Adipocyte (in vitro differentiated cells): ENCODE results near the gene NEURL2.
"Not testable (repeated sequence)": the region's sequence is repeated elsewhere in the genome, so short reads cannot be mapped to it uniquely, and the experiment has no call there.

ENCODE experiments used
- DNase-seq: peaks from one replicate; pipeline ENCODE4 v3.0.0-alpha.2; 2015; ENCODE audit warnings: low read depth
- H3K27me3 ChIP-seq: replicated peaks from 2 replicates; pipeline ENCODE4 v1.7.0; 2013; ENCODE audit warnings: mild to moderate bottlenecking, low read length, moderate library complexity; ENCODE audit not compliant: control insufficient read depth, insufficient read depth
- H3K36me3 ChIP-seq: 2 replicates; pipeline ENCODE4 v1.7.0; 2013; ENCODE audit warnings: low read length, mild to moderate bottlenecking, moderate library complexity; ENCODE audit not compliant: control insufficient read depth, insufficient read depth, severe bottlenecking
- H3K4me1 ChIP-seq: 2 replicates; pipeline ENCODE4 v1.7.0; 2013; ENCODE audit warnings: mild to moderate bottlenecking, low read length, moderate library complexity; ENCODE audit not compliant: control insufficient read depth, insufficient read depth
- H3K4me3 ChIP-seq: 2 replicates; pipeline ENCODE4 v1.7.0; 2013; ENCODE audit warnings: mild to moderate bottlenecking, low read length, moderate library complexity
- H3K9ac ChIP-seq: 2 replicates; pipeline ENCODE4 v1.7.0; 2013; ENCODE audit warnings: mild to moderate bottlenecking, low read length, moderate library complexity
- H3K9me3 ChIP-seq: 2 replicates; pipeline ENCODE4 v1.7.0; 2013; ENCODE audit warnings: mild to moderate bottlenecking, low read length, moderate library complexity; ENCODE audit not compliant: control insufficient read depth

The NEURL2 gene

GRCh38 chr20:45905505-45906079 is 14.6 kb upstream of the NEURL2 start:
- Histone ChIP-seq H3K9ac (peak overlapping the region; percentile 21), H3K9me3 (no peaks in the 10 kb centered on the region), H3K4me1 (peaks cover 21% of the 10 kb centered on the region), H3K4me3 (no peak overlapping the region), H3K27me3 (no peaks in the 10 kb centered on the region), H3K36me3 (peaks cover 79% of the 10 kb centered on the region)
- DNase-seq = peak; percentile 52

GRCh38 chr20:45904583-45905504 is 13.8 kb upstream of the NEURL2 start:
- Histone ChIP-seq H3K36me3 (peaks cover 84% of the 10 kb centered on the region), H3K9me3 (no peaks in the 10 kb centered on the region)
- no peak for DNase-seq

GRCh38 chr20:45902199-45902701 is 11.2 kb upstream of the NEURL2 start:
- H3K9me3 ChIP-seq = no peaks in the 10 kb centered on the region
- H3K36me3 ChIP-seq = peaks cover 92% of the 10 kb centered on the region
- no peak overlapping the region for H3K4me3 ChIP-seq
- no peak for DNase-seq
- H3K27me3 ChIP-seq = no peaks in the 10 kb centered on the region
- H3K9ac ChIP-seq = no peak overlapping the region
- peaks cover 9% of the 10 kb centered on the region for H3K4me1 ChIP-seq

More at GRCh38 chr20:45904583-45905504, 13.8 kb upstream of the NEURL2 start:
- Histone ChIP-seq H3K9ac (no peak overlapping the region), H3K4me1 (peaks cover 18% of the 10 kb centered on the region), H3K27me3 (no peaks in the 10 kb centered on the region), H3K4me3 (no peak overlapping the region)

- H3K9me3 ChIP-seq, H3K4me3 ChIP-seq, H3K27me3 ChIP-seq, DNase-seq, H3K9ac ChIP-seq, H3K4me1 ChIP-seq: not testable (repeated sequence)
- peaks cover 96% of the 10 kb centered on the region for H3K36me3 ChIP-seq
These were observed 10.3 kb upstream of the NEURL2 start for GRCh38 chr20:45901332-45901731.

- H3K36me3 ChIP-seq = peaks cover 79% of the 10 kb centered on the region
- H3K4me3 ChIP-seq = no peak overlapping the region
- no peak overlapping the region for H3K9ac ChIP-seq
- no peaks in the 10 kb centered on the region for H3K27me3 ChIP-seq
- no peaks in the 10 kb centered on the region for H3K4me1 ChIP-seq
- H3K9me3 ChIP-seq = no peaks in the 10 kb centered on the region
- no peak for DNase-seq
These were observed 8.2 kb upstream of the NEURL2 start for GRCh38 chr20:45899046-45899835.

GRCh38 chr20:45898285-45898684 is 7.3 kb upstream of the NEURL2 start:
- H3K36me3 ChIP-seq = peaks cover 76% of the 10 kb centered on the region

GRCh38 chr20:45897692-45898091 is 6.7 kb upstream of the NEURL2 start:
- Histone ChIP-seq H3K4me3 (no peak overlapping the region), H3K36me3 (peaks cover 72% of the 10 kb centered on the region)

More at GRCh38 chr20:45898285-45898684, 7.3 kb upstream of the NEURL2 start:
- Histone ChIP-seq H3K9ac (no peak overlapping the region), H3K27me3 (no peaks in the 10 kb centered on the region), H3K4me1 (no peaks in the 10 kb centered on the region), H3K9me3 (no peaks in the 10 kb centered on the region), H3K4me3 (no peak overlapping the region)
- DNase-seq = no peak

GRCh38 chr20:45897289-45897688 is 6.3 kb upstream of the NEURL2 start:
- Histone ChIP-seq H3K9me3 (no peaks in the 10 kb centered on the region), H3K36me3 (peaks cover 71% of the 10 kb centered on the region), H3K9ac (no peak overlapping the region), H3K4me1 (peaks cover 4% of the 10 kb centered on the region), H3K4me3 (no peak overlapping the region), H3K27me3 (no peaks in the 10 kb centered on the region)
- no peak for DNase-seq

More at GRCh38 chr20:45897692-45898091, 6.7 kb upstream of the NEURL2 start:
- no peaks in the 10 kb centered on the region for H3K4me1 ChIP-seq
- H3K9ac ChIP-seq = no peak overlapping the region
- no peaks in the 10 kb centered on the region for H3K9me3 ChIP-seq
- no peaks in the 10 kb centered on the region for H3K27me3 ChIP-seq
- no peak for DNase-seq

GRCh38 chr20:45896641-45897161 is 5.7 kb upstream of the NEURL2 start:
- Histone ChIP-seq H3K4me3 (no peak overlapping the region), H3K9me3 (no peaks in the 10 kb centered on the region), H3K36me3 (peaks cover 65% of the 10 kb centered on the region), H3K9ac (no peak overlapping the region), H3K4me1 (peaks cover 10% of the 10 kb centered on the region), H3K27me3 (no peaks in the 10 kb centered on the region)
- DNase-seq = no peak

GRCh38 chr20:45894797-45895196 is 3.8 kb upstream of the NEURL2 start:
- Histone ChIP-seq H3K9me3 (no peaks in the 10 kb centered on the region), H3K27me3 (no peaks in the 10 kb centered on the region), H3K4me1 (peaks cover 20% of the 10 kb centered on the region), H3K9ac (no peak overlapping the region), H3K36me3 (peaks cover 48% of the 10 kb centered on the region), H3K4me3 (no peak overlapping the region)
- no peak for DNase-seq
